Liver (tissue), 9 donors: ENCODE results near the gene DCUN1D1. TPM values are rescaled to one million over a fixed set of nuclear protein-coding genes. Genes with fewer than 3 reads are reported as not detected.

Experiments used
- DNase-seq: peaks from one replicate; pipeline ENCODE4 v3.0.0-alpha.2; 2017; ENCODE audit warnings: low spot score
- H3K27ac ChIP-seq, 2 donors: one replicate each; pipeline ENCODE4 v1.7.0; 2013; ENCODE audit warnings: inconsistent platforms in 2 of 2, low read length in 2 of 2, control low read depth in 1 of 2, low read depth in 1 of 2, mild to moderate bottlenecking in 1 of 2
- H3K27me3 ChIP-seq, 4 donors: one replicate each; pipeline versions ENCODE4 v1.6.1 to v1.7.0; 2013; ENCODE audit warnings: low read length in 3 of 4, inconsistent platforms in 1 of 4, mild to moderate bottlenecking in 1 of 4, moderate library complexity in 1 of 4; ENCODE audit not compliant: control insufficient read depth in 4 of 4, insufficient read depth in 4 of 4
- H3K36me3 ChIP-seq, 4 donors: one replicate each; pipeline versions ENCODE4 v1.6.1 to v1.7.0; 2013; ENCODE audit warnings: low read length in 3 of 4, mild to moderate bottlenecking in 3 of 4, low read depth in 1 of 4, moderate library complexity in 1 of 4; ENCODE audit not compliant: control insufficient read depth in 4 of 4, insufficient read depth in 3 of 4
- H3K4me1 ChIP-seq, 4 donors: one replicate each; pipeline versions ENCODE4 v1.6.1 to v1.7.0; 2013; ENCODE audit warnings: low read length in 3 of 4, mild to moderate bottlenecking in 3 of 4, moderate library complexity in 1 of 4; ENCODE audit not compliant: control insufficient read depth in 4 of 4, insufficient read depth in 4 of 4
- H3K4me3 ChIP-seq, 3 donors: one replicate each; pipeline versions ENCODE4 v1.6.1 to v1.7.0; 2013; ENCODE audit warnings: low read length in 3 of 3, control low read depth in 1 of 3, low read depth in 1 of 3, mild to moderate bottlenecking in 1 of 3
- H3K9ac ChIP-seq, 2 donors: one replicate each; pipeline ENCODE4 v1.7.0; 2013; ENCODE audit warnings: low read length in 2 of 2, mild to moderate bottlenecking in 2 of 2, moderate library complexity in 2 of 2, control low read depth in 1 of 2, low read depth in 1 of 2
- H3K9me3 ChIP-seq, 4 donors: one replicate each; pipeline versions ENCODE4 v1.6.1 to v1.7.0; 2013; ENCODE audit warnings: low read length in 3 of 4; ENCODE audit not compliant: control insufficient read depth in 4 of 4
- ATF3 ChIP-seq: IDR thresholded peaks from 2 replicates; pipeline ENCODE4 v1.6.1; 2016; ENCODE audit warnings: antibody characterized with exemption
- CTCF ChIP-seq: fragments of 150-350 bp; IDR thresholded peaks from 2 replicates; pipeline ENCODE4 v1.5.1; 2017; ENCODE audit warnings: improper control_type of control experiment, low read depth, low read length; ENCODE audit not compliant: missing input control
- EGR1 ChIP-seq, 2 donors: IDR thresholded peaks; 2 replicates each; pipeline ENCODE4 v1.6.1; 2016 to 2018; ENCODE audit warnings: antibody characterized with exemption in 2 of 2, low read depth in 2 of 2
- FOXA1 ChIP-seq: IDR thresholded peaks from 2 replicates; pipeline ENCODE4 v1.6.1; 2016; ENCODE audit warnings: antibody characterized with exemption
- FOXA2 ChIP-seq: IDR thresholded peaks from 2 replicates; pipeline ENCODE4 v1.6.1; 2016; ENCODE audit warnings: antibody characterized with exemption
- GABPA ChIP-seq, 2 donors: IDR thresholded peaks in 1 of 2; conservative IDR thresholded peaks in 1 of 2; 2 replicates each; pipeline ENCODE4 v1.6.1; 2016; ENCODE audit warnings: antibody characterized with exemption in 2 of 2, mild to moderate bottlenecking in 1 of 2, moderate library complexity in 1 of 2
- HNF4A ChIP-seq, 2 donors: conservative IDR thresholded peaks; 2 replicates each; pipeline ENCODE4 v1.6.1; 2016; ENCODE audit warnings: antibody characterized with exemption in 2 of 2, mild to moderate bottlenecking in 2 of 2
- HNF4G ChIP-seq: IDR thresholded peaks from 2 replicates; pipeline ENCODE4 v1.6.1; 2016; ENCODE audit warnings: antibody characterized with exemption
- JUND ChIP-seq, 2 donors: IDR thresholded peaks; 2 replicates each; pipeline ENCODE4 v1.6.1; 2016; ENCODE audit warnings: antibody characterized with exemption in 2 of 2
- MAX ChIP-seq: IDR thresholded peaks from 2 replicates; pipeline ENCODE4 v1.6.1; 2016; ENCODE audit warnings: antibody characterized with exemption
- RAD21 ChIP-seq, 2 donors: IDR thresholded peaks; 2 replicates each; pipeline ENCODE4 v1.6.1; 2016; ENCODE audit warnings: antibody characterized with exemption in 2 of 2, mild to moderate bottlenecking in 2 of 2
- REST ChIP-seq: IDR thresholded peaks from 2 replicates; pipeline ENCODE4 v1.6.1; 2016; ENCODE audit warnings: antibody characterized with exemption, mild to moderate bottlenecking
- RXRA ChIP-seq, 2 donors: IDR thresholded peaks; 2 replicates each; pipeline ENCODE4 v1.6.1; 2017 to 2018; ENCODE audit warnings: antibody characterized with exemption in 2 of 2, mild to moderate bottlenecking in 1 of 2
- SP1 ChIP-seq: IDR thresholded peaks from 2 replicates; pipeline ENCODE4 v1.6.1; 2018; ENCODE audit warnings: antibody characterized with exemption, mild to moderate bottlenecking
- TAF1 ChIP-seq: conservative IDR thresholded peaks from 2 replicates; pipeline ENCODE4 v1.6.1; 2016; ENCODE audit warnings: antibody characterized with exemption, mild to moderate bottlenecking
- YY1 ChIP-seq: IDR thresholded peaks from 2 replicates; pipeline ENCODE4 v1.6.1; 2016; ENCODE audit warnings: antibody characterized with exemption, mild to moderate bottlenecking
- ZBTB33 ChIP-seq: IDR thresholded peaks from 2 replicates; pipeline ENCODE4 v1.6.1; 2016; ENCODE audit warnings: antibody characterized with exemption
- WGBS: extraction: QIAGEN DNeasy Blood & Tissue Kit; methylation state at CpG from one replicate; pipeline ENCODE4 v1.1.7; 2013; 5-methylcytosine and 5-hydroxymethylcytosine counted together
- polyA plus RNA-seq, 2 donors: library from polyadenylated mRNA; stranded (reverse) in 1 of 2; unstranded in 1 of 2; fragments of 200-250 nt in 1 of 2; fragments of >200 nt in 1 of 2; fragmentation: Nextera tagmentation in 1 of 2; extraction: Ambion mirVana in 1 of 2; gene quantifications; one replicate each; pipeline versions ENCODE4 v1.2.1 to v1.2.3, GENCODE V29; 2013 to 2015
- total RNA-seq, 2 donors: library from RNA; depleted of rRNA; stranded (reverse); fragments of >200 nt; gene quantifications; one replicate each; pipeline ENCODE4 v1.2.3, GENCODE V29; 2014
- donor health status: healthy.
- donor health status: healthy.
- donor health status: healthy.
- donor health status: healthy.
- donor health status: healthy.

Gene DCUN1D1
- total and polyA plus RNA-seq, 4 donors: 9.1 to 56.0 (median 23.5) TPM

GRCh38 chr3:182983876-182984275 is 3.5 kb upstream of the DCUN1D1 start:
- H3K27ac ChIP-seq: no peak overlapping the region
- H3K9me3 ChIP-seq: no peaks in the 10 kb centered on the region
- no peak overlapping the region for H3K4me3 ChIP-seq
- no peaks in the 10 kb centered on the region for H3K36me3 ChIP-seq
- peaks cover 0 to 24% (median 20%) of the 10 kb centered on the region in 4 donors for H3K4me1 ChIP-seq
- DNase-seq: no peak
- TF ChIP-seq REST (no peak), TAF1 (no peak), JUND (IDR thresholded peaks at IDR 0.05) (no peak), YY1 (no peak), RXRA (IDR thresholded peaks at IDR 0.05) (peak; percentile 63 to 70), GABPA (IDR thresholded peaks at IDR 0.05 in 1 of 2, conservative IDR thresholded peaks at IDR 0.05 in 1 of 2) (no peak), HNF4G (no peak), MAX (peak; percentile 46), FOXA2 (peak; percentile 17), SP1 (peak; percentile 30), EGR1 (IDR thresholded peaks at IDR 0.05; ENCODE audit: low read depth in 2 of 2) (no peak), HNF4A (conservative IDR thresholded peaks at IDR 0.05) (peak; percentile 60 to 63), RAD21 (IDR thresholded peaks at IDR 0.05) (peak in 1 of 2 donors; percentile 41), CTCF (no peak), ZBTB33 (no peak), ATF3 (no peak), FOXA1 (no peak)
- no peaks in the 10 kb centered on the region for H3K27me3 ChIP-seq
- no peak overlapping the region for H3K9ac ChIP-seq

- peak overlapping the region in 1 of 2 donors; percentile 50 for H3K9ac ChIP-seq
- peak overlapping the region; percentile 47 to 100 (median 66) for H3K4me3 ChIP-seq
- no peak for TF ChIP-seq RXRA (IDR thresholded peaks at IDR 0.05)
- TF ChIP-seq FOXA1: no peak
- no peak for TF ChIP-seq HNF4G
- no peak for TF ChIP-seq CTCF
- TF ChIP-seq SP1: no peak
- TF ChIP-seq GABPA (IDR thresholded peaks at IDR 0.05 in 1 of 2, conservative IDR thresholded peaks at IDR 0.05 in 1 of 2): no peak
- no peak for TF ChIP-seq YY1
- TF ChIP-seq ATF3: no peak
- TF ChIP-seq JUND (IDR thresholded peaks at IDR 0.05): no peak
- TF ChIP-seq TAF1: no peak
- no peaks in the 10 kb centered on the region for H3K36me3 ChIP-seq
- DNase-seq: no peak
- H3K27ac ChIP-seq: peak overlapping the region; percentile 56 to 61
- no peaks in the 10 kb centered on the region for H3K9me3 ChIP-seq
- 78% methylated on average over 10 of the region's 10 CpGs for WGBS
- peaks cover 0 to 35% (median 27%) of the 10 kb centered on the region in 4 donors for H3K4me1 ChIP-seq
- no peaks in the 10 kb centered on the region for H3K27me3 ChIP-seq
Observed at GRCh38 chr3:182981038-182981380, 671 bp upstream of the DCUN1D1 start.
